GM18873 (cell line): ENCODE measurements around the gene SLC12A4.
"Not testable (repeated sequence)": the region's sequence is repeated elsewhere in the genome, so short reads cannot be mapped to it uniquely, and the experiment has no call there.

ENCODE experiments used
- ATAC-seq: cut with Tn5 transposase; IDR thresholded peaks from one replicate; pipeline ENCODE4 v1.9.1; 2021; ENCODE audit warnings: mild to moderate bottlenecking, moderate library complexity, moderate number of reproducible peaks; ENCODE audit not compliant: unreplicated experiment, low FRiP score

The SLC12A4 gene

GRCh38 chr16:67968400-67969253 is at the start of gene SLC12A4:
TSS of gene SLC12A4 (minus strand) at chr16:67968637. CDS start at chr16:67968553, 84 bp downstream.
- peak; percentile 38 for ATAC-seq

GRCh38 chr16:68015681-68016080 is 47.2 kb upstream of the SLC12A4 start, which contains the start of gene DPEP2NB:
TSS of gene DPEP2NB (minus strand) at chr16:68015911. CDS start at chr16:68015770, 141 bp downstream.
- ATAC-seq, result no peak

GRCh38 chr16:68013440-68013839 is 45.0 kb upstream of the SLC12A4 start:
- no peak for ATAC-seq

- not testable (repeated sequence) for ATAC-seq
Observed at GRCh38 chr16:68009872-68010271, 41.4 kb upstream of the SLC12A4 start.

GRCh38 chr16:68009157-68009735 is 40.8 kb upstream of the SLC12A4 start:
- ATAC-seq, result no peak

- no peak for ATAC-seq
Observed at GRCh38 chr16:68005786-68006286, 37.4 kb upstream of the SLC12A4 start.

GRCh38 chr16:68005211-68005610 is 36.8 kb upstream of the SLC12A4 start:
- no peak for ATAC-seq

GRCh38 chr16:68003031-68003430 is 34.6 kb upstream of the SLC12A4 start:
- no peak for ATAC-seq

- no peak for ATAC-seq
Observed at GRCh38 chr16:68000450-68000849, 32.0 kb upstream of the SLC12A4 start.

GRCh38 chr16:67999985-68000384 is 31.5 kb upstream of the SLC12A4 start:
- no peak for ATAC-seq

- ATAC-seq, result not testable (repeated sequence)
Observed at GRCh38 chr16:67998779-67999688, 30.6 kb upstream of the SLC12A4 start, which contains the start of gene DPEP2. TSS of gene DPEP2 (minus strand) at chr16:67999484. CDS start at chr16:67993212, 6,272 bp downstream.

- ATAC-seq, result not testable (repeated sequence)
Observed at GRCh38 chr16:67998231-67998778, 29.9 kb upstream of the SLC12A4 start.

- no peak for ATAC-seq
Observed at GRCh38 chr16:67996666-67997065, 28.2 kb upstream of the SLC12A4 start.

GRCh38 chr16:67995423-67995822 is 27.0 kb upstream of the SLC12A4 start:
- no peak for ATAC-seq

- not testable (repeated sequence) for ATAC-seq
Observed at GRCh38 chr16:67994040-67994408, 25.6 kb upstream of the SLC12A4 start.

GRCh38 chr16:67993207-67994039 is 25.0 kb upstream of the SLC12A4 start:
- ATAC-seq, result peak; percentile 61

- ATAC-seq, result no peak
Observed at GRCh38 chr16:67992661-67993206, 24.3 kb upstream of the SLC12A4 start.

- ATAC-seq, result no peak
Observed at GRCh38 chr16:67990018-67990386, 21.6 kb upstream of the SLC12A4 start.
